Left forelimb (tissue), 1 donor: Measurements from ENCODE around the gene FAM81B.

Experiments
- DNase-seq: peaks from one replicate; pipeline ENCODE4 v3.0.0-alpha.2; 2018; ENCODE audit warnings: low spot score

FAM81B gene

GRCh38 chr5:95484421-95484820 is 93.3 kb downstream of the FAM81B start:
- DNase-seq = no peak

GRCh38 chr5:95486191-95486590 is 95.0 kb downstream of the FAM81B start:
- DNase-seq = no peak

GRCh38 chr5:95487880-95488279 is 96.7 kb downstream of the FAM81B start:
- DNase-seq = no peak
